ENCODE measurements around the gene ZNF576.
A peak's percentile ranks its signal among the peaks of the same experiment; 100 is the strongest.
"Not testable (repeated sequence)": the region's sequence is repeated elsewhere in the genome, so short reads cannot be mapped to it uniquely, and the experiment has no call there.

Gene ZNF576

DNA sequence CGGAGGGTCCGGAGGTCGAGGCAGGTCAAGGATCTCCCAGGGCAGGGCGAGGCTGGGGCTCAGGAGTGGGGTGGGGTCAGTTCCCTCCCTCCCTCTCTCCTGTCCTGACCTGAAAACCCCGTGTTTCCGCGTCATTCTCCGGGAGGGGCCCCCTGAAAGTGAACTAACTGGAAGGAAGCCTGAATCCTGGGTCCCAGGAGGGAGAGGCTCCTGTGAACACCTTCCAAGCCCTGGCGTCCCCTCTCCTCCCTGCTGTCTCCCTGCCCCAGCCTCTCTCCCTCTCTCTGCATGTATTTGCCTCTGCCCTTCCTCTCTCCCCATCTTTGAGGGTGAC, 44.0 kb downstream of the ZNF576 start:
- Histone ChIP-seq H3K4me1 (ENCODE audit: insufficient read depth, low read length) (peaks cover 11% of the 10 kb centered on the region), H3K27ac (ENCODE audit: low read depth, low read length) (no peak overlapping the region), H3K4me3 (ENCODE audit: low read length) (peak overlapping the region; percentile 72), H3K9ac (ENCODE audit: low read depth, low read length) (peak overlapping the region; percentile 42; the same call in 1 of the 2 replicates), H3K27me3 (ENCODE audit: insufficient read depth, low read length) (peaks cover 52% of the 10 kb centered on the region), H3K9me3 (ENCODE audit: insufficient read depth, low read depth, low read length) (no peaks in the 10 kb centered on the region), H3K36me3 (ENCODE audit: insufficient read depth, low read length) (no peaks in the 10 kb centered on the region)
- WGBS, result 17% methylated on average over 9 of the region's 9 CpGs

DNA sequence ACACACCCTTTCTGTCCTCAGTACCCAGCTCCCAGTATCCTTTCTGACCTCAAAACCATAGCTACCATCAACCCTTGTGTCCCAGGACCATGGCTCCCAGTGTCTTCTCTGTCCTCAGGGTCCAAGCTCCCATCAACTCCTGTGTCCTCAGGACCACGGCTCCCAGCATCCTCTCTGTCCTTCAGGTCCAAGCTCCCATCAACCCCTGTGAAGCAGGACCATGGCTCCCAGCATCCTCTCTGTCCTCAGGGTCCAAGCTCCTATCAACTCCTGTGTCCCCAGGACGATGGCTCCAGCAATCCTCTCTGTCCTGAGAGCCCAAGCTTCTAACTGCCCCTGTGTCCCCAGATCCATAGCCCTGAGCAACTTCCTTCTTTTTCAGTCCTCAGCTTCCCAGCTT, 44.9 kb downstream of the ZNF576 start:
- H3K9ac ChIP-seq (ENCODE audit: low read depth, low read length), result no peak overlapping the region
- 66% methylated on average over 2 of the region's 2 CpGs for WGBS
- H3K27me3 ChIP-seq (ENCODE audit: insufficient read depth, low read length), result peaks cover 50% of the 10 kb centered on the region
- H3K36me3 ChIP-seq (ENCODE audit: insufficient read depth, low read length), result no peaks in the 10 kb centered on the region
- H3K4me3 ChIP-seq (ENCODE audit: low read length), result no peak overlapping the region
- peaks cover 4% of the 10 kb centered on the region for H3K4me1 ChIP-seq (ENCODE audit: insufficient read depth, low read length)
- H3K9me3 ChIP-seq (ENCODE audit: insufficient read depth, low read depth, low read length), result no peaks in the 10 kb centered on the region
- H3K27ac ChIP-seq (ENCODE audit: low read depth, low read length), result no peak overlapping the region

DNA sequence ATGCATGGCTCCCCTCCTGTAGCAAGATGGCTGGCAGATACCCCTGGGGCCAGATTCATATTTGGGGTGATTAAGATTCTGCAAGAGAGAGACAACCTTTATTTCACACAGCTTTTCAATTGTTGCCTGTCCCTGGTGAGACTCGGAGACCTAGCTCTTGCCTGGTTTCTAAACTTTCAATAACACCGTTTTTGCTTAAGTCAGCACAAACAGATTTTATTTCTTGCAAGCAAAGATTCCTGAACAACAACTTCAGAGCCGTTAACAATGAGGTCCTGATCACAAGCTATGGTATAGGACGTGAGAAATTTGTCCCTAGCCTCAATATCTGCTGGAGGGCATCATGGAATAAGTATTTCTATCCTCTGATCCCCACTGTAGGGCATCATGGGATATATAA, 46.1 kb downstream of the ZNF576 start:
- WGBS, result 89% methylated on average over 4 of the region's 4 CpGs
- Histone ChIP-seq H3K4me1 (ENCODE audit: insufficient read depth, low read length) (no peaks in the 10 kb centered on the region), H3K27ac (ENCODE audit: low read depth, low read length) (no peak overlapping the region)

DNA sequence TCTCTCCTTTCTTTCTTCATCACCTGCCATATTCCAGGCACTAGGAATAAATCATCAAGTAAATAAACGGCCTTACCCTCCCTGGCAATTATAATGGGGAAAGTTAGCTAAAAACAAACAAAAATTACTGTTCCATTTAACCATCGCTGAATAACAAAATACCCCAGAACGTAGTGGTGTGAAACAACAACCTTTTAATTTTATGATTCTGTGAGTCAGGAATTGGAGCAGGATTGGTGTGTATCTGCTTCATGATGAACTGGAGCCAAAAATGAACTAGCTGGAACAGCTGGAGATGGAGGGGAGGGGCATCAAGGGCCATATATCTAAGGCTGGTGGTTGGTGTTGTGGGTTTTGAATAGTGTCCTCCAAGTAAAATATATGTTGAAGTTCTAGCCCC, 46.9 kb downstream of the ZNF576 start:
- Histone ChIP-seq H3K27ac (ENCODE audit: low read depth, low read length) (no peak overlapping the region), H3K9me3 (ENCODE audit: insufficient read depth, low read depth, low read length) (no peaks in the 10 kb centered on the region; the same call in 1 of the 2 replicates), H3K9ac (ENCODE audit: low read depth, low read length) (no peak overlapping the region), H3K36me3 (ENCODE audit: insufficient read depth, low read length) (peaks cover 9% of the 10 kb centered on the region), H3K27me3 (ENCODE audit: insufficient read depth, low read length) (peaks cover 32% of the 10 kb centered on the region), H3K4me1 (ENCODE audit: insufficient read depth, low read length) (no peaks in the 10 kb centered on the region), H3K4me3 (ENCODE audit: low read length) (no peak overlapping the region)
- 85% methylated on average over 2 of the region's 3 CpGs for WGBS

More for the DNA sequence above, 46.1 kb downstream of the ZNF576 start:
- H3K9me3 ChIP-seq (ENCODE audit: insufficient read depth, low read depth, low read length), result no peaks in the 10 kb centered on the region
- H3K9ac ChIP-seq (ENCODE audit: low read depth, low read length), result no peak overlapping the region
- peaks cover 40% of the 10 kb centered on the region for H3K27me3 ChIP-seq (ENCODE audit: insufficient read depth, low read length)
- no peak overlapping the region for H3K4me3 ChIP-seq (ENCODE audit: low read length)
- H3K36me3 ChIP-seq (ENCODE audit: insufficient read depth, low read length), result peaks cover 2% of the 10 kb centered on the region; the same call in 1 of the 2 replicates

DNA sequence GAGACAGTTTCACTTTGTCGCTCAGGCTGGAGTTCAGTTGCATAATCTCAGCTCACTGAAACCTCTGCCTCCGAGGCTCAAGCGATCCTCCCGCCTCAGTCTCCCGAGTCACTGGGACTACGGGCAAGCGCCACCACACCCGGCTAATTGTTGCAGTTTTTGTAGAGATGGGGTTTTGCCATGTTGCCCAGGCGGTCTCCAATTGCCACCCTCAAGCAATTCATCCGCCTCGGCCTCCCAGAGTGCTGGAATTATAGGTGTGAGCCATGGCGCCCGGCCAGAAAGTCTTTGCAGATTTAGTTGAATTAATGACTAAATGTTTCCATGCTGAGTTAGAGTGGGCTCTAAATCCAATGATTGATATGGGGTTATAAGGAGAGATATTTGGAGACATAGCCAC, 47.8 kb downstream of the ZNF576 start:
- 92% methylated on average over 13 of the region's 13 CpGs for WGBS
- Histone ChIP-seq H3K27ac (ENCODE audit: low read depth, low read length) (no peak overlapping the region), H3K4me1 (ENCODE audit: insufficient read depth, low read length) (no peaks in the 10 kb centered on the region), H3K27me3 (ENCODE audit: insufficient read depth, low read length) (peaks cover 23% of the 10 kb centered on the region), H3K9ac (ENCODE audit: low read depth, low read length) (no peak overlapping the region), H3K36me3 (ENCODE audit: insufficient read depth, low read length) (peaks cover 18% of the 10 kb centered on the region), H3K9me3 (ENCODE audit: insufficient read depth, low read depth, low read length) (no peaks in the 10 kb centered on the region; the same call in 1 of the 2 replicates), H3K4me3 (ENCODE audit: low read length) (no peak overlapping the region)

DNA sequence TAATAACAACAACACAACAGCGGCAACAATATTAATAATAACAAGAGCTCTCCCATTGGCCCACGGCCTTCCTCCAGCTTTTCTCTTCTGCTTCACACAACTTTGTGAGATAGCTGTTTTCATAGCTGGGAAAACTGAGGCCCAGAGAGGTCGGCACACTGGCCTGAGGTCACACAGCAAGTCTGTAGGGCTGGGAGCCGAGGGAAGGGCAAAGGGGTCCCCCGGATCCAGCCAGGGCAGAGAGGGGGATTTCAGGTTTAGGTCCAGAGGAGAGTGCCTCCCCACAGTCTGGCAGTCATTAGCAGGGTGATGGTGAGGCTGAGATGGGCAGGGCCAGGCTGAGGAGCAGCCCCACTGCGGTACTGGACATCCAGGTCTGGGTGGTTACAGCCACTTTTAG, 52.2 kb downstream of the ZNF576 start:
- Histone ChIP-seq H3K9me3 (ENCODE audit: insufficient read depth, low read depth, low read length) (no peaks in the 10 kb centered on the region; the same call in 1 of the 2 replicates), H3K27ac (ENCODE audit: low read depth, low read length) (no peak overlapping the region), H3K27me3 (ENCODE audit: insufficient read depth, low read length) (no peaks in the 10 kb centered on the region), H3K4me1 (ENCODE audit: insufficient read depth, low read length) (no peaks in the 10 kb centered on the region; the same call in 1 of the 2 replicates), H3K36me3 (ENCODE audit: insufficient read depth, low read length) (peaks cover 25% of the 10 kb centered on the region), H3K4me3 (ENCODE audit: low read length) (no peak overlapping the region), H3K9ac (ENCODE audit: low read depth, low read length) (no peak overlapping the region)
- 97% methylated on average over 6 of the region's 6 CpGs for WGBS

DNA sequence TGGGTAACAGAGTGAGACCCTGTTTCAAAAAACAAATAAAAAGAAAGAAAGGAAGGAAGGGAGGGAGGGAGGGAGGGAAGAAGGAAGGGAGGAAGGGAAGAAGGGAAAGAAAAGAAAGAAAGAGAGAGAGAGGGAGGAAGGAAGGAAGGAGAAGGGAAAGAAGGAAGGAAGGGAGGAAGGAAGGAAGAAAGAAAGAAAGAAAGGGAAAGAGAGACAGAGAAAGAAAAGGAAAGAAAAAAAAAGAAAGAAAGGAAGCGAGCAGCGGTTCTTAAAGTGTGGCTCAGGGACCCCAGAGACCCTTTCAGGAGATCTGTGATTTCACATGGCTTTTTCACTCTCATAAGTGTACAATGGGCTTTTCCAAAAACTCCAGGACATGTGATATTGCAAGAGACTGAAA, 53.1 kb downstream of the ZNF576 start:
- Histone ChIP-seq H3K27ac (ENCODE audit: low read depth, low read length) (no peak overlapping the region), H3K4me3 (ENCODE audit: low read length) (no peak overlapping the region), H3K9me3 (ENCODE audit: insufficient read depth, low read depth, low read length) (no peaks in the 10 kb centered on the region; the same call in 1 of the 2 replicates), H3K9ac (ENCODE audit: low read depth, low read length) (no peak overlapping the region), H3K4me1 (ENCODE audit: insufficient read depth, low read length) (no peaks in the 10 kb centered on the region; the same call in 1 of the 2 replicates), H3K27me3 (ENCODE audit: insufficient read depth, low read length) (no peaks in the 10 kb centered on the region), H3K36me3 (ENCODE audit: insufficient read depth, low read length) (peaks cover 31% of the 10 kb centered on the region)
- WGBS, result 98% methylated on average over 2 of the region's 2 CpGs

DNA sequence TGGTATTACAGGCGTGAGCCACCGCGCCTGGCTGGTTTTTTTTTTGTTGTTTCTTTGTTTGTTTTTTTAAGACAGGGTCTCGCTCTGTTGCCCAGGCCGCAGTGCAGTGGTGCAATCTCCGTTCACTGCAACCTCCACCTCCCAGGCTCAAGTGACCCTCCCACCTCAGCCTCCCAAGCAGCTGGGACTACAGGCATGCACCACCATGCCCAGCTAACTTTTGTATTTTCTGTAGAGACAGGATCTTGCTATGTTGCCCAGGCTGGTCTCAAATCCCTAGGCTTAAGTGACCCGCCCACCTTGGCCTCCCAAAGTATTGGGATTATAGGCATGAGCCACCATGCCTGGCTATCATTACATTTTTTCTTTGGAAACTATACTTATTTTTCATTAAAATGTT, 53.9 kb downstream of the ZNF576 start:
- peaks cover 39% of the 10 kb centered on the region for H3K36me3 ChIP-seq (ENCODE audit: insufficient read depth, low read length)
- H3K27ac ChIP-seq (ENCODE audit: low read depth, low read length); H3K9me3 ChIP-seq (ENCODE audit: insufficient read depth, low read depth, low read length); H3K4me1 ChIP-seq (ENCODE audit: insufficient read depth, low read length); H3K9ac ChIP-seq (ENCODE audit: low read depth, low read length); H3K27me3 ChIP-seq (ENCODE audit: insufficient read depth, low read length); H3K4me3 ChIP-seq (ENCODE audit: low read length): not testable (repeated sequence)
- 97% methylated on average over 7 of the region's 7 CpGs for WGBS

Data from HUES64 (cell line).